Adipose tissue (tissue), 3 donors: Measurements from ENCODE around the gene IGFBP2. TPM values are rescaled to one million over a fixed set of nuclear protein-coding genes. Genes with fewer than 3 reads are reported as not detected.

Experiments
- H3K27ac ChIP-seq: one replicate; pipeline ENCODE4 v1.5.1; 2013; ENCODE audit warnings: low read depth, low read length
- WGBS, 3 donors: extraction: QIAGEN DNeasy Blood & Tissue Kit; methylation state at CpG; one replicate each; pipeline ENCODE4 v1.1.7; 2013; 5-methylcytosine and 5-hydroxymethylcytosine counted together
- polyA plus RNA-seq, 3 donors: library from polyadenylated mRNA; stranded (reverse); fragments of 200-250 nt; gene quantifications; one replicate each; pipeline ENCODE4 v1.2.3, GENCODE V29; 2013
- donor health status: healthy with polysubstance abuse.
- donor health status: Bipolar disorder and iron deficiency.
- donor health status: healthy.

Gene IGFBP2
- polyA plus RNA-seq, 3 donors = 73.9 to 428 (median 93.2) TPM

DNA sequence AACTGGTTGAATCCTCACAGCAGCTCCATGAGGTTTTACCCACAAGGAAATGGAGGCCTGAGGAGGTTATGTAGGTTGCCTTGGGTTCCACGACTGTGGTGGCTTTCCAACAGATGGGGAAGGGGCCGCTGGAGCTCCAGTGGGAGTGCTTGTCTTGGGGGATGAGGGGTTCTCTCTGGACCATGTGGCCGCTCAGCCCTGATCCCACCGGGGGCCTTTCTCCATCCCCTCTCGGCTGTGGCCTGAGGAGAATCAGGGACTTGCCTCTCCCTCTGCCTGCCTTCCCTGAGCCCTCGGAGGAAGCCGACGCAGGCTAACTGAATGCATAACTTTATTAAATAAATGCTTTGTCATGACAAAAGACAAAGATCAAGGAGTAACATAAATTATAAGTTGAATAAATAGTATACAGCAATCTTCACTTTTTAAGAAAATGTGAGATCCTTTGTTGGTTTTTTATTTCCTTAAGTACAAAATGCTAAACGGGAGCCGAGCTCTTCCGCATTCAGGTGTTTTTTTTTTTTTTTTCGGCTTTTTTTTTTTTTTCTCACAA, 38.6 kb downstream of the IGFBP2 start:
- WGBS, 3 donors = 73 to 82% (median 77%) methylated on average over 12 of the region's 12 CpGs

DNA sequence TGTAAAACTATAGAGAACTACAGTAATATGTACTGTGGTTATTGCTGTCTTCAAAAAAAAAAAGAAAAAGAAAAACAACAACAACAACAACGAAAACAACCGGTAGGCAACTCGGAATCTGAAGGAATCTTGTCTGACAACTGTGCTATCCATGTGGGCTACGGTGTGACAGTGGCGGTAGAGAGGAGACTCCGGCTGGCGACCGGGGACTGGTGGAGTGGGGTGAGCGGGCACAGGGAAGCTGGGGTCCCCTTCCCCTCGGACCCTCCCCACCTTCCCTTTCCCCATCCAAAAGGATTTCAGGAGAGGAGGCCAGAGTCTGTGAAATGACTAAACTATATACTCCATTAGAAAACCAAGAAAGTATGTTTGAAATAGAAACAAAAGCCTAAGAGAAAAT, 39.2 kb downstream of the IGFBP2 start:
- WGBS, 3 donors = 91 to 93% (median 92%) methylated on average over 10 of the region's 10 CpGs
- H3K27ac ChIP-seq = no peak overlapping the region

More for the DNA sequence above, 38.6 kb downstream of the IGFBP2 start:
- H3K27ac ChIP-seq = no peak overlapping the region

DNA sequence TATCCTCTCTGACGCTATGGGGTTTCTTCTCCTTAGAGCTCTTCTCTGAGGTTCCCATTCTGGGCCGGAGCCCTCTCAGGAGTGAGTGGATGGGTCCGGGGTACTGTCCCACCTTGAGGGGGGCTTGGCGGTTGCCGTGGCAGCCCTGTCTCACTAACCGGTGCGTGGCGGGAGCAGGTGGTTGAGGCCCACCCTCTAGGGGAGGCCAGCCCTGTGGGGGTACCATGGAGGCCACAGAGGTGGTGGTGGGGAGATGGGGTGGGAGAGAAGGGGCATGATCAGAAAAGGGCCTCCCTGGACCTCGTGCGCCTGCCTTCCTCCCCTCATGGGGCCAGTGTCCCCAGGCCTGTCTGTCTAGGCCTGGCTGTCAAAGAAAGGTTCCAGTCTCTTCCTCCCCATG, 39.8 kb downstream of the IGFBP2 start:
- 86 to 91% (median 90%) methylated on average over 8 to 10 of the region's 10 CpGs for WGBS, 3 donors
- H3K27ac ChIP-seq = no peak overlapping the region

DNA sequence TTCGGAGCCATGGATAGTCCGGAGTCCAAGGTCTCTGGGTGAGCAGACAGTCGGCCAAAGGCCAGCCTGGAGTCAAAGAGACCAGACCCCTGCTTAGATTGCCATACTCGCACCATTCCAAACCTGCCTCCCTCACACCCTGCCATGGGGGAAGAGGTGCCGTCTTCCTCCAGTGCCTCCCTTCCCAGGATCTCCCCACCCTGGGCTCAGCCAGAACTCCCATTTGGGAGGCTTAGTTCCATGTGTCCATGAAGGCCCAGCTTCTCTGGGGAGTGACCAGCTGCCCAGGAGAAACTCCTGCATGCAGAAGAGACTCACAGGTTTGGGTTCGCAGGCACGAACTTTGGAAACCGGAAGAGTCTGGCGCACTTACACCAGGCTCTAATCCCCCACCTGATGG, 40.4 kb downstream of the IGFBP2 start:
- no peak overlapping the region for H3K27ac ChIP-seq
- 80 to 88% (median 87%) methylated on average over 9 of the region's 9 CpGs for WGBS, 3 donors

DNA sequence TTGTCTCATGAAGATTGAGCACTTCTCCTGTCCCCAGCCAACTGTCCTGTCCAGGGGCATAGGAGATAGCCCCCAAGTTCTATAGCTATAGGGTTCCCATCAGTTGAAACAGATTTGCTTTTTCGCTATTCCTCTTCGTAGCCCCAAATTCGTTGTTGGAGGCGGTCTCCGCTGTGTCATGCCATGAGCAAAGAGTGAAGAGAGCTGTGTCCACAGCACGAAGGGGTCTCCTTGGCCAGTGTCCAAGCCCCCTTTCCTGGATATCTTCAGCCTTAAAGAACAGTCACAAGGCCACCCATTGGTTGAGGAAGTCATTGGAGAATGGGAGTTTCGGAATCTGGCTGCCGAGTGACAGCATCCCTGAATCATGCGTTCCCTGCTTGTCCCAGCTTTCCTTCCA, 41.2 kb downstream of the IGFBP2 start:
- H3K27ac ChIP-seq = no peak overlapping the region
- WGBS, 3 donors = 83 to 88% (median 87%) methylated on average over 9 of the region's 9 CpGs

DNA sequence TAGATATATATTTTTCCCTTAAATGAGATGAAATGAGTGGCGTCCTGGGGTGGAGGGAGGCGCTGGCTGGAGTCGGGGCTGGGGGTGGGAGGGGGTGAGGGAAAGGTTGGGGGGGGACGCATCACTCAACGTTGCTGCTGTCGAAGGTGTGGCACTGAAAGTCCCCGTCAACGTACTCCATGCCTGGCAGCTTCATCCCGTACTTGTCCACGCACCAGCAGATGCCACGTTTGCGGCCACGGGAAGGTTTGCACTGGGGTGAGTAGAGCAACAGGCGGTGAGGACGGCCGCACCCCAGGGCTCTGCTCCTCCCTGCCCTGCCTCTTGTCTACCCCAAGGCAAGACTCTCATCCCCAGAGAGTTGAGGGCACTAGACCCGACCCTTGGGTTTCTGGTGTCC, 43.4 kb downstream of the IGFBP2 start:
- WGBS, 3 donors = 84 to 86% (median 85%) methylated on average over 17 of the region's 17 CpGs
- H3K27ac ChIP-seq = no peak overlapping the region

DNA sequence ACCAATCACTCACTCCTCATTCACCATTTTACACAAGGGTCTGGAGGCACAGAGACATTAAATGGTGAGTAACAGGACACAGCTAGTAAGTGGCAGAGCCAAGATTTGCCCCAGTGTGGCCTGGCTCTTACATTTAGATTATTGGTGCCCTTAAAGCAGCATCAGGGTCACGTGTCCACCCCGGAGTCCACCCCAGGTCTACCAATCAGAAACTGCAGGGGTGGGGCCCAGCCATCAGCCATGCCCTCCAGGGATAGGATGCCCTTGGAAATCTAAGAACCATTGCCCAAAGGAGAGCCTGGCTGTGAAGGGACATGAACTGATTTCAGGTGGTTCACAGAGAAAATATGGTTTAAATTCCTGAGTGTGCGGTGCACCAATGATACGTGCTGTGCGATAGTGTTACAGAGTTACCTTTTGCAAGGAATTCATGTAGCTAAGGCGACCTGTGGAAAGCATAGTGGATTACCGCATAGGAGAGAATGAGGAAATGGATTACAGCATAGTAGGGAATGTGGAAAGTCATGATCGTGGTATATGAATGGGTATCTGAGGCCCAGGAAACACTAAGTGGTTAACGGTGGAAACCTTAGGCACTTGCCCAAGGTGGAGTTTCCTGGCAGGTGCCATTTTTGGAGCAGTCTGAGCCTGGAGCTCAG, 44.3 kb downstream of the IGFBP2 start:
- no peak overlapping the region for H3K27ac ChIP-seq
- WGBS, 3 donors = 79 to 86% (median 80%) methylated on average over 9 of the region's 9 CpGs

DNA sequence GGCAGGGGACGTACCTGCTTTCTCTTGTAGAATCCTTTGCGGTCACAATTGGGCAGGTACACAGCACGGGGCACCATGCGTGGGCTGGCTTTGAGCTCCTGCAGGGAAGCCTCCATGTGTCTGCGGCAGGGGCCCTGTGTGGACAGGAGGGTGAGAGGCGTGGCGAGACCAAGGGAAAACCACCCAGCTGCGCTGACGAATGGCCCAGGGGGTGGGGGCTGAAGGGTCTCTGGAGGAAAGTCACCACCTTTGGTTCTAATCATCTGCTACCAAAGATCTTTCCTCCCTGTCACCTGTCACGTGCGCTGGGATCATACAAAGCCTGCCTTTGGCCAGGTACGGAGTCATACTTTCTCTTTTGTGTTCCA, 44.9 kb downstream of the IGFBP2 start:
- 91 to 92% (median 92%) methylated on average over 12 of the region's 12 CpGs for WGBS, 3 donors
- H3K27ac ChIP-seq = no peak overlapping the region

DNA sequence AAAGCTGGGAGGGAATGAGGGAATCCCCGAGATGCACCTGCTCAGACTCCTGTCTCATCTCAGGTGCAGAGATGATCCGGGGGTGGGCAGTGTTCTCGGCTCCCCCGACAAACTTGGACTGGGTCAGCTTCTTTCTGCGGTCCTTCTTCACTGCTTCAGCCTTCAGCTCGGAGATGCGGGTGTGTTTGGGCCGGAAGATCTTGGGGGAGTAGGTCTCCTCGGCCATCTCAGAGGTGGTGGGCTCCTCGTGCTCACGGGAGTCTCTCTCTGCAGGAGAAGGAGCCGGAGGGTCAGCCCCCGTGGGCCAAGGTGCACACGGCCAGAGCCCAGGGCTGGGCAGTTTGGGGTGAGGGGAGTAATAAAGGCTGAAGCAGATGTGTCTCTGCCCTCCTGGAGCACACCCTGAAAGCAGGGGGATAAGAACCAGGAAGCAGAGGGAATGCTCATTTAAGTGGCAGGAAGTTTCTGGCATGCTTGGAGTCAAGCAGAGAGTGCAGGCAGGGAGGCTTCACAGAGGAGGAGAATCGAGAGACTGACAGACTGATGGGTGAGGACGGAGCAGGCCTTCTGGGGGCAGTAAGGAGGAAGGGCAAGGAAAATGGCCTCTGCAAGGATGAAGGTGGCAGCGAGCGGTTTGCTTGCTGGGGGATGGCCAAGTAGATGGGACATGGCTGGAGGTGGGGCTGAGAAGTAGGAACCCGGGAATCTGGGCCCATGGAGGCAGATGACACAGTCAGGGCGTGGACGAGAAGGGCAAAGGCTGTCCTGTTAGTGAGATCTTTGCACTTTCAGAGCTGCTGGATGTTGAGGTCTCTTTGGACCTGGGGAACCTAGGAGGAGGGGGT, 45.8 kb downstream of the IGFBP2 start:
- 82 to 88% (median 87%) methylated on average over 21 of the region's 21 CpGs for WGBS, 3 donors
- H3K27ac ChIP-seq = no peak overlapping the region

DNA sequence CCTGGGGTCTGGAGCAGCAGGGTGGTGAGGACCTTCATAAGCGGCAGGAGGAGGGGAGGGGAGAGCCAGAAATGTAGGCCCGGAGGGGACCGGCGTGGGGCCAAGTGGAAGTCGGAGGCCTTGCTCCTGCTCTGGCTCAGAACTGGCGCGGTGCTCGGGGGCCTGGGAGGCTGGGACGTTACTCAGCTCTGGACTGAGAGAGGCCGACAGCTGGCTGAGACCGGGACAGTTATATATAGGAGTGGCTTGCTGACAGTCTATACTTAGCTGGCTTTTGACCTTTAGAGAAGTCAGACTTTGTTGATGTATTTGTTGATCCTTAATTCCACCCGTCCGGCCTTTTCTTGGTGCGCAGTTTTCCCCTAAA, 46.4 kb downstream of the IGFBP2 start:
- WGBS, 3 donors = 66 to 86% (median 69%) methylated on average over 14 of the region's 14 CpGs
- no peak overlapping the region for H3K27ac ChIP-seq

DNA sequence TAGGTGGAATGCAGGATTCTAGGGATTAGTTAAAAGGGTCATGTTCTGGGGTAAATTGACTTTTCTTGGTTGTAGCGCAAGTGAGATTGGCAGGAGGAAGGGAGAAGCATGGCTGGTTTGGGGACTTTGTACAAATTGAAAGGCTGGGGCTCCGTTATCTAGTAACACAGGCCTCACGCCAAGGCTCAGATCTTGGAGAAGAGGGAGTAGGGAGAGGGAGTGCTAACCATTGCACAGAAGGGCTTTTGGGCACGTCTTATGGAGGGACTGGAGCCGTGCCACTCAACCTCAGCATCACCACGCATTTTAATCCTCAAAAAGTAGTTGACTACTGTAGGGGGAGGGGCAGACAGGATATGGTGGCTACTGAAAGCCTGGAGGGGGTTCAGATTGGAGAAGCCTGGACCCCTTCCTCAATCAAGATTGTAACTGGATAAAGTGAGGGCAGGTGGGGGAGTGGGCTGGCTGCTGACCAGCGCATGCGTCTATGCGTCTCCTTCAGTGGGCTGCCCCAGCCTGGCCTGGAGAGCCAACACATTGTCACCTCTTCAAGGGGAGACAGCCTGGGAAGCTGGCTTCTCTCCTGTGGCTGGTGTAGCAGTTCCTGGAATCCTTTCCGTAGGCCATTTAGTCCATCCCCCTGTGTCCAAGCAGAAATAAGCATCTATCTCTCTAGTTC, 47.9 kb downstream of the IGFBP2 start:
- WGBS, 3 donors = 77 to 81% (median 80%) methylated on average over 10 of the region's 10 CpGs
- H3K27ac ChIP-seq = no peak overlapping the region

DNA sequence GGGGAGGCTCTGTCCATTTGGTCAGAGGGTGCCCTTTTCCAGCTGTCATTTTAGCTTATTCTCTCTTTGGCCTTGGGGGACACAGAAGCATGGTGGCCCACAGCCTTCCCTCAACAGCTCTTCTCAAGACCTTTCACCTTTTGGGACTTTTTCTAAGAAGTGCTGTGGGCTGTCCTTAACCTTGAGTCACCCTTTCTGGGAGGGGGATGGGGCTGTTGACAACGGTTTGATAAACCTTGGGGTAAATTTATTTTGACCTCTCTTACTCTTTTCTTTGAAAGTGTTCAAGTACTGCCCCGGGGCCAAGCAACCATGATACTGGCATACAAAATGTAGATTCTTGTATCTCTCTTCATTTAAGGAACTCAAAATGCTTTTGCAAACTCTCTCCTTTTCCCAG, 48.5 kb downstream of the IGFBP2 start:
- 41 to 56% (median 47%) methylated on average over 2 of the region's 2 CpGs for WGBS, 3 donors
- H3K27ac ChIP-seq = no peak overlapping the region

DNA sequence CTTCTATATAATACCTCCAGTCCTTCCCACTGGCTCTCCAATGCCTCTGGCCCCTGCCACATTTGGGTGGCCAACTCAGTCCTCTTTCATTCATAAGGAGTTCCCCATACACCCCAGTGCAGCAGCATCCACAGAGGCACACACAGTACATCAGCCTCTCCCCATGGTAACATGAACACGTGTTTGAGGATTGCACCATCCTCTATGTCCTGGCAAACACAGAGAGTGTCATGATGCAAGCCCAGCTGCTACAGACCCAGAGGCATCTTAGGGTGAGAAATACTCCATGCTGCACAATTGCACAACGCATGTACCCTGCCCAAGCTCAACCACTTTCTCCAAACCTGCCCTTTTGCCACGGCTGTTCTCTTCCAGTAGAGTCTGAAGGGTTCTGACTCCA, 50.6 kb downstream of the IGFBP2 start:
- WGBS, 3 donors = 17 to 51% (median 37%) methylated on average over 3 of the region's 3 CpGs
- H3K27ac ChIP-seq = no peak overlapping the region

DNA sequence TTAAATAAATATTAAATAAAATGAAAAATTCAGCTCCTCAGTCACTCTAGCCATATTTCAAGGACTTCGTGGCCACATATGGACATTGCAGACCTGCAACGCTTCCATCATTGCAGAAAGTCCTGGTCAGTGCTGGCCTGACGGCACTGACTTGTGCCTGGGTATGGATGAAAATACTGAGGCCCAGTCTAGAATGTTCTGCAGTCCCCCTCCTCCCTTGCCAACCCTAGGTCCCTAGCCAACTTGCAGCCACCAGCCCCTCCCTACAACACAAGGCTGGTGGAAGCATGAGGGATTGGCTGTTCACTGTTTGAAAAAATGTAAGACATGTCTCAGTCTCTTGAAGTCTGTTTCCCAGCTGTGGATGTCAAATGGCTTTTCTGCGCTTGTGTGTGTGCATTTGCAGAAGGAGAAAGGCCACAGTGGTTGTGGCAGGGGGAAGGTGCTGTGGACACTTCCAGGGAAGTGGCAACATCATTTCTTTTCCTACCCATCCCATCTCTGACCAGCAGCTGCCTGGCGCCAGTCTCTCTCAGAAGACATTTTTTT, 52.2 kb downstream of the IGFBP2 start:
- 78 to 90% (median 81%) methylated on average over 5 of the region's 5 CpGs for WGBS, 3 donors
- no peak overlapping the region for H3K27ac ChIP-seq

DNA sequence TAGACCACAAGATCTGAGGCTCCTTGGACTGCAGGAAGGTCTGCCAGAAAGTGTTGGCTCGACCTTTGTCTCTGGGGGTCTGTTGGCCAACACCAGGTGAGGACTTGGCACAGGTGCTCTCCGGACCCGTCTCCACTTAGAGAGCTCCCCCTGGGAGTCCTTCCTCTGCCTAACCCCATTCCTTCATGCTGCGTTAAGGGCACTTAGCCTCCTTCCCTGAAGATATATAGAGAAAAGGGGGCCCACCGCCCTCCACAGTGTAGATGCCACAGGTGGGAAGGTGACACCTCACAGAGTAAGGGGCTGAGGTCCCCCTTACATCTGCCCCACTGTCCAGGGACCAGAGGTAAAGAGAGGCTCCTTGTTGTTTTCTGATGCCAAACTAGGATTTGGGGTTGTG, 53.9 kb downstream of the IGFBP2 start:
- no peak overlapping the region for H3K27ac ChIP-seq

DNA sequence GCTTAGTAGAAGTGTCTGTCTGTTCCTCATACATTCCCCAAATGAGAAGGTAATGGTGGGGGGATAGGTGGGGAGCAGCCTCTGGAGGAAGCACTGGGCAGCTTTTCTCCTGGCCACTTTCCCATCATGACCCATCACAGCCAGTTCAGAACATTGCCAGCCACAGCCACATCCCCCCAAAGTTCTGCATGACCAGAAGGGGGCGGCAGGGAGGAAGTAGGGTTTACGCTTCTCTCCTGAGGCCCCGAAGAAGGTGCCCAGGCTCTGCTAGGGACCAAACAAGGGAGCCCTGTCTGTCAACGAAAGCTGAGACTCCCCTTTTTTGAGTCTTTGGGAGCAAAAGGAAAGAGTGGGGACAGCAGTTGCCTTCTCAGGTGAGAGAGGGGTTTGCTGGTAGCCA, 54.4 kb downstream of the IGFBP2 start:
- WGBS, 3 donors = 37 to 48% (median 44%) methylated on average over 4 of the region's 4 CpGs
- H3K27ac ChIP-seq = no peak overlapping the region

More for the DNA sequence above, 53.9 kb downstream of the IGFBP2 start:
- 74 to 84% (median 76%) methylated on average over 5 of the region's 5 CpGs for WGBS, 3 donors

DNA sequence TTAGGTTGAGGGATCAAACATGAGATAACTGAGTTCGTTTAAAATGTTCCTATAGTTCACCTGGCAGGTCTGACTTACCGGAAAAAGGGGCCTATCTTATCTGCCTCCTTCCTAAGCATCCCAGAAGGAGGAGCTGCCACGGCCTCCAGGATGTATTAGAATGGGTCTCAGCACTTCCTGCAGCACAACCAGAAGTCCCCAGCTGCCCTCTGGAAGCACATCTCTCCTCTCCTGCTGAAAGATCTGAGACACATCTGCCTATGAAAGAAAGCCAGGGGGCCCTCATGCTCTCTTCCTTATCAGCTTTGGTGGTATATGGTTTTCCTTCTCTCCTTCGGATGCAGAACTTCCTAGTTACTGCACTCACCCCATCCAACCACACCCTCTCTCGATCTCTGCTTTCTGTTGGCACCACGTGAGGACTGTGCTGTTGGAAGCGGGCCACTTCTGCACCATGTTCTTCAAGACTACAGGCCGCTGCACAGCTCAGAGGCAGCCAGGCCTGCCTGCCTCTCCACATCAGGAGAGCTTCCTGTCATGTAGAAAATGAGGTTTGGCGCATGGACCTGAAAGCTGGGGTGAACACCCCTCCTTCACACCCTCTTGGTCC, 55.6 kb downstream of the IGFBP2 start:
- H3K27ac ChIP-seq = no peak overlapping the region
- 54 to 70% (median 55%) methylated on average over 9 of the region's 9 CpGs for WGBS, 3 donors

DNA sequence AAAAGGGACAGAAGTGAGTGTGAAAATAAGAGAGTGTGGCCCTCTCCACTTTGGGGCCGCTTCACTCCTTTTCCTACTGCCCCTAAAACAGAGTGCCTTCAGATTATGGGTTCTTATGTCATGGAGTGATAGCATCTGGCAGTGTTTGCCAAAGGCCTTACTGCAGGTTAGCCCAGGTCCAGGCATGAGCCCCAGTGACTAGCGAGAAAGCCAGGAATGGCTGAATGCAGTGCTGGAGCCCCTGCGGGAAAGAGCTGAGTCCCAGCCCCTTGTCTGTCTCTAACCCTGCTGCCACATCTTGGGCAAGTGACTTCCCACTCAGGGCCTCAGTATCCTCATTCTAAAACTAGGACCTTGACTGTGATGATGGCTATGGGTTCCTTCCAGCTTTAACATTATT, 56.2 kb downstream of the IGFBP2 start:
- H3K27ac ChIP-seq = no peak overlapping the region
- WGBS, 3 donors = 82 to 92% (median 88%) methylated on average over 3 of the region's 3 CpGs
